Mesendoderm (in vitro differentiated cells): Measurements from ENCODE around the gene SGCG.
"Not testable (repeated sequence)": the region's sequence is repeated elsewhere in the genome, so short reads cannot be mapped to it uniquely, and the experiment has no call there.

ENCODE experiments used
- DNase-seq: peaks from one replicate; pipeline ENCODE4 v3.0.0; 2013
- H2AK5ac ChIP-seq: 2 replicates; pipeline ENCODE4 v1.6.1; 2013; ENCODE audit warnings: low read length, inconsistent platforms
- H2BK120ac ChIP-seq: 2 replicates; pipeline ENCODE4 v1.6.1; 2013; ENCODE audit warnings: low read depth, mild to moderate bottlenecking, low read length, moderate library complexity, mixed read lengths
- H2BK15ac ChIP-seq: replicated peaks from 2 replicates; pipeline ENCODE4 v1.6.1; 2013; ENCODE audit warnings: low read depth, mild to moderate bottlenecking, moderate library complexity
- H2BK5ac ChIP-seq: 2 replicates; pipeline ENCODE4 v1.6.1; 2013; ENCODE audit warnings: low read length, inconsistent platforms
- H3K18ac ChIP-seq: 2 replicates; pipeline ENCODE4 v1.6.1; 2013; ENCODE audit warnings: mild to moderate bottlenecking, low read length, mixed read lengths
- H3K23ac ChIP-seq: one replicate; pipeline ENCODE4 v1.6.1; 2013; ENCODE audit warnings: low read length
- H3K27ac ChIP-seq: 2 replicates; pipeline ENCODE4 v1.5.1; 2013; ENCODE audit warnings: low read depth, mild to moderate bottlenecking, inconsistent platforms, low read length, moderate library complexity
- H3K27me3 ChIP-seq: 2 replicates; pipeline ENCODE4 v1.6.1; 2013; ENCODE audit warnings: low read length, control low read depth, mild to moderate bottlenecking, inconsistent platforms; ENCODE audit not compliant: insufficient read depth, poor library complexity
- H3K36me3 ChIP-seq: 2 replicates; pipeline ENCODE4 v1.6.1; 2013; ENCODE audit warnings: low read length, inconsistent platforms; ENCODE audit not compliant: control insufficient read depth, insufficient read depth
- H3K4ac ChIP-seq: one replicate; pipeline ENCODE4 v1.6.1; 2013; ENCODE audit warnings: low read depth, mild to moderate bottlenecking, low read length, moderate library complexity
- H3K4me1 ChIP-seq: 2 replicates; pipeline ENCODE4 v1.6.1; 2013; ENCODE audit warnings: low read depth, low read length, inconsistent platforms; ENCODE audit not compliant: control insufficient read depth
- H3K4me2 ChIP-seq: 2 replicates; pipeline ENCODE4 v1.6.1; 2013; ENCODE audit warnings: low read length
- H3K4me3 ChIP-seq: 2 replicates; pipeline ENCODE4 v1.5.1; 2013; ENCODE audit warnings: mild to moderate bottlenecking, low read length
- H3K56ac ChIP-seq: one replicate; pipeline ENCODE4 v1.6.1; 2013; ENCODE audit warnings: low read length
- H3K79me1 ChIP-seq: 2 replicates; pipeline ENCODE4 v1.6.1; 2013; ENCODE audit warnings: low read length, inconsistent platforms
- H3K79me2 ChIP-seq: 2 replicates; pipeline ENCODE4 v1.6.1; 2013; ENCODE audit warnings: mild to moderate bottlenecking, low read length; ENCODE audit not compliant: control insufficient read depth, insufficient read depth
- H3K9ac ChIP-seq: 2 replicates; pipeline ENCODE4 v1.6.1; 2013; ENCODE audit warnings: low read length, inconsistent platforms
- H4K5ac ChIP-seq: one replicate; pipeline ENCODE4 v1.6.1; 2013; ENCODE audit warnings: low read length
- H4K8ac ChIP-seq: one replicate; pipeline ENCODE4 v1.6.1; 2013; ENCODE audit warnings: low read depth, mild to moderate bottlenecking, control low read depth, low read length, moderate library complexity
- WGBS: extraction: QIAGEN DNeasy Blood & Tissue Kit; methylation state at CpG from one replicate; pipeline ENCODE4 v1.1.7; 2013; ENCODE audit warnings: low lambda C conversion rate, missing lambda C conversion rate; ENCODE audit not compliant: insufficient coverage; ENCODE audit errors: extremely low coverage; 5-methylcytosine and 5-hydroxymethylcytosine counted together

The SGCG gene

DNA sequence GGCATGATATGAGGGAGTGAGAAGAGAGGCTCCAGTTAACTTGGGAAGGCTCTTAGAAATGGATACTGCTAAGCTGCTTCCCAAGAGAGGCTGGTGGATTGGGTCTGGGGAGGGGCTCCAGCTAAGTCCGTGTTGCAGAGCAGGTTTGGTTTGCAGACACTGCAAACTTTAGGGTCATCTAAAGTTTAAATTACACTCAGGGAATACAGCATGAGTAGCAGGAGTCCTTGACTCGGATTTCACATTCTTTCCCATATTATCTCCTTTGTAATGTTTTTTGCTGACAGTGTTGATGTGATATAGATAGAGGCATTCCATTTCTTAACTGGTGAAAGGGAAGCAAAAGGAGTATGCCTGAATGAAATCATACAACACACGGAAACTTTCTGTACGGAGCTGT, 31.9 kb downstream of the SGCG start:
- Histone ChIP-seq H3K36me3 (no peaks in the 10 kb centered on the region), H2AK5ac (no peak overlapping the region), H2BK5ac (no peak overlapping the region), H3K4me3 (no peak overlapping the region), H3K27me3 (no peaks in the 10 kb centered on the region), H3K4ac (no peak overlapping the region), H4K8ac (no peak overlapping the region), H3K18ac (no peak overlapping the region), H3K56ac (no peak overlapping the region), H3K23ac (no peak overlapping the region), H3K4me1 (no peaks in the 10 kb centered on the region), H3K79me1 (no peaks in the 10 kb centered on the region), H3K9ac (no peak overlapping the region), H2BK120ac (no peak overlapping the region), H3K4me2 (no peak overlapping the region), H2BK15ac (no peak overlapping the region), H3K27ac (no peak overlapping the region), H3K79me2 (no peaks in the 10 kb centered on the region), H4K5ac (no peak overlapping the region)
- peak; percentile 39 for DNase-seq
- WGBS = no CpG with 5 or more reads among the region's 4 CpGs

DNA sequence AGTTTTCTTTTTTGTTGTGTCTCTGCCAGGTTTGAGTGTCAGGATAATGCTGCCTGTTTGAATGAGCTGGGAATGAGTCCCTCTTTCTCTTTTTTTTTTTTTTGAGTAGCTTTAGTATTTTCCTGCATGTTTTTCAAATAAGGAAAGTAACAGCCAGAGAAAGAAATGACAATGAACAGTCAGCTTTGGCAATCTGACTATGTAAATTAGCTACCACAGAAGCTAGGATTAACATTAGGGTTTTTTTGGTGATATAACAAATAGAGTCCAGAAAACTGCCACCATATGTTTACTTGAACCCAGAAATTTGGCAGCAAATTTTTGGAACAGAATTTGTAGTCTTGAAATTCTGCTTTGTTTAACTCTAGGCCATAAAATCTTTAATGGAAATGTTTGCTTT, 50.5 kb downstream of the SGCG start:
- Histone ChIP-seq H4K8ac (no peak overlapping the region), H3K56ac (no peak overlapping the region), H3K4ac (no peak overlapping the region), H3K4me1 (no peaks in the 10 kb centered on the region), H2BK15ac (no peak overlapping the region), H3K27me3 (no peaks in the 10 kb centered on the region), H2AK5ac (no peak overlapping the region), H2BK120ac (no peak overlapping the region), H3K18ac (no peak overlapping the region), H3K27ac (no peak overlapping the region), H4K5ac (no peak overlapping the region), H3K36me3 (no peaks in the 10 kb centered on the region), H2BK5ac (no peak overlapping the region), H3K79me1 (no peaks in the 10 kb centered on the region), H3K23ac (no peak overlapping the region), H3K79me2 (no peaks in the 10 kb centered on the region), H3K9ac (no peak overlapping the region), H3K4me2 (no peak overlapping the region), H3K4me3 (no peak overlapping the region)
- DNase-seq = no peak

DNA sequence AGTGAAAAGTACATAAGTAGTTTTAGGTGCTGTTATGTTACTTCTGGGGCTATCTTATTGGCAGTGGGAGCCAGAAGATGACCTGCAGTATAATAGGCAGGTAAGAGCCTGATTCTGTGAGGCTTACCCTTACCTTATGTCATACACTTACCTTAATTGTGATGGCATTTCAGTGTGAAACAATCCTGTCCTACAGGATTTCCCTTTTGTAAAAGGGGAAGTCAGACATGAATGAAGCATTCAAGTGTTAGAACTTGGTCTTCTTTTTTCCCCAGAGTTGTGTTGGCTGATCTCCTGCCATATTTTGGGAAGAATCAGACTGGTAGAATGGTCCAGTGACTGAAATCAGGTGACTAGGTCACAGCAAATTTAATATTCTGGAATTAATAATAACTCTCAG, 55.2 kb downstream of the SGCG start:
- no peak overlapping the region for H4K8ac ChIP-seq
- no peak for DNase-seq
- H4K5ac ChIP-seq = no peak overlapping the region
- no peak overlapping the region for H3K4ac ChIP-seq
- H3K79me1 ChIP-seq = no peaks in the 10 kb centered on the region
- no peak overlapping the region for H3K18ac ChIP-seq
- no peak overlapping the region for H3K4me3 ChIP-seq
- H3K23ac ChIP-seq = no peak overlapping the region
- H3K4me1 ChIP-seq = no peaks in the 10 kb centered on the region
- H3K56ac ChIP-seq = no peak overlapping the region
- no peak overlapping the region for H2BK120ac ChIP-seq
- H2AK5ac ChIP-seq = no peak overlapping the region
- H3K4me2 ChIP-seq = no peak overlapping the region
- no peaks in the 10 kb centered on the region for H3K36me3 ChIP-seq
- H3K9ac ChIP-seq = no peak overlapping the region
- no peak overlapping the region for H2BK15ac ChIP-seq
- no peak overlapping the region for H2BK5ac ChIP-seq
- H3K79me2 ChIP-seq = no peaks in the 10 kb centered on the region
- no peak overlapping the region for H3K27ac ChIP-seq
- H3K27me3 ChIP-seq = no peaks in the 10 kb centered on the region

DNA sequence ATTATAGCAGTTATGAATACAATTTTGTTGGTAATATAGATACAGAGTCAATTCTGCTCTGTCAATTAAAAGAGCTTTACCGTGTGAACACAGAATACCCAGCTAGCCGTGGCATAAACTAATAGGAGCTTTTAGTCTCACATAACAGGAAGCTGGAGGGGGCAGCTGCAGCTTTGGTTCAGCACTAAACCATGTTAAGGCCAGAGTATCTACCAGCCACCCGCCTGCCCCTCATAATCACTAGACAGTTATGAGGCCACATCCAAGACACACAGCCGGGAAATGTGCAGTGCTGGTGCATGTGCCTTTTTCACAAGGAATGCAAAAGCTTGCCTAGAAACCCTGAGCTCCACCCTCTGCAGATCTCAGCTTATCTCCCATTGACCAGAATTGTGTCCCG, 62.3 kb downstream of the SGCG start:
- H3K23ac ChIP-seq = no peak overlapping the region
- no peak overlapping the region for H3K18ac ChIP-seq
- no peak overlapping the region for H3K9ac ChIP-seq
- WGBS = no CpG with 5 or more reads among the region's 5 CpGs
- no peaks in the 10 kb centered on the region for H3K36me3 ChIP-seq
- H2AK5ac ChIP-seq = no peak overlapping the region
- H3K56ac ChIP-seq = no peak overlapping the region
- H3K79me2 ChIP-seq = no peaks in the 10 kb centered on the region
- no peak for DNase-seq
- H3K79me1 ChIP-seq = no peaks in the 10 kb centered on the region
- H3K4me3 ChIP-seq = no peak overlapping the region
- no peak overlapping the region for H4K5ac ChIP-seq
- H3K27me3 ChIP-seq = no peaks in the 10 kb centered on the region
- H3K4me2 ChIP-seq = no peak overlapping the region
- no peak overlapping the region for H2BK120ac ChIP-seq
- no peaks in the 10 kb centered on the region for H3K4me1 ChIP-seq
- no peak overlapping the region for H3K4ac ChIP-seq
- H4K8ac ChIP-seq = no peak overlapping the region
- no peak overlapping the region for H2BK5ac ChIP-seq
- H3K27ac ChIP-seq = no peak overlapping the region
- no peak overlapping the region for H2BK15ac ChIP-seq

DNA sequence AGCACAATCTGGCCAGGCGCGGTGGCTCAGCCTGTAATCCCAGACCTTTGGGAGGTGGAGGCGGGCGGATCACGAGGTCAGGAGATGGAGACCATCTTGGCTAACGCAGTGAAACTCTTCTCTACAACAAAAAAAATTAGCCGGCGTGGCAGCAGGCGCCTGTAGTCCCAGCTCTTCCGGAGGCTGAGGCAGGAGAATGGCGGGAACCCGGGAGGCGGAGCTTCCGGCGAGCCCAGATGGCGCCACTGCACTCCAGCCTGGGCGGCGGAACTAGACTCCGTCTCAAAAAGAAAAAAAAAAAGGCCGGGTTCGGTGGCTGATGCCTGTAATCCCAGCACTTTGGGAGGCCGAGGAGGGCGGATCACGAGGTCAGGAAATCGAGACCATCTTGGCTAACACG, 67.6 kb downstream of the SGCG start:
- H3K27me3 ChIP-seq, H3K4ac ChIP-seq, H2BK15ac ChIP-seq, H4K5ac ChIP-seq, H3K36me3 ChIP-seq, H2BK5ac ChIP-seq, H3K79me2 ChIP-seq, H3K56ac ChIP-seq, H4K8ac ChIP-seq, H3K4me1 ChIP-seq, H3K27ac ChIP-seq, H3K23ac ChIP-seq, DNase-seq, H2AK5ac ChIP-seq, H3K9ac ChIP-seq, H3K79me1 ChIP-seq, H2BK120ac ChIP-seq, H3K4me3 ChIP-seq, H3K18ac ChIP-seq, H3K4me2 ChIP-seq: not testable (repeated sequence)
- no CpG with 5 or more reads among the region's 26 CpGs for WGBS

DNA sequence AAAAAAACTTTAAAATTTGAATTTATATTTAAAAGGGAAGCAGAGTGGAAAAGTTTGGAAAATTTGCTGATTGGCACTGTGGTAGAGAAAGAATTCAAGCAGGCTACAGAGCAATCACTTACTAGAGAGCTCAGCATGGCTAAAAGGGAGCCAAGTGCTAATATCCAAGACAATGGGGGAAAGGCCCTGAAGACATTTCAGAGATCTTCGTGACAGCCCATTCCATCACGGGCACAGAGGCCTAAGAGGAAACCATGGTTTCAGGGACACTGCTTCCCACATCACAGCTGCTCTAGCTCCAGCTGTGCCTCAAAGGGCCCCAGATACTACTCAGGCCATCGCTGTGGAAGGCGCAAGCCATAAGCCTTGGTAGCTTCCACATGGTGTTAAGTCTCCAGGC, 73.7 kb downstream of the SGCG start:
- H2BK15ac ChIP-seq = no peak overlapping the region
- no peak overlapping the region for H2BK5ac ChIP-seq
- H3K9ac ChIP-seq = no peak overlapping the region
- no peaks in the 10 kb centered on the region for H3K27me3 ChIP-seq
- no peaks in the 10 kb centered on the region for H3K4me1 ChIP-seq
- DNase-seq = no peak
- H2BK120ac ChIP-seq = no peak overlapping the region
- H3K4me3 ChIP-seq = no peak overlapping the region
- no peak overlapping the region for H3K56ac ChIP-seq
- H2AK5ac ChIP-seq = no peak overlapping the region
- no CpG with 5 or more reads among the region's 4 CpGs for WGBS
- H3K79me2 ChIP-seq = no peaks in the 10 kb centered on the region
- H3K4ac ChIP-seq = no peak overlapping the region
- H4K5ac ChIP-seq = no peak overlapping the region
- no peaks in the 10 kb centered on the region for H3K79me1 ChIP-seq
- no peak overlapping the region for H3K27ac ChIP-seq
- no peak overlapping the region for H3K23ac ChIP-seq
- H3K4me2 ChIP-seq = no peak overlapping the region
- H4K8ac ChIP-seq = no peak overlapping the region
- H3K18ac ChIP-seq = no peak overlapping the region
- H3K36me3 ChIP-seq = no peaks in the 10 kb centered on the region
